Adrenal gland (tissue), 5 donors: ENCODE measurements around the gene DNAJC12.

Experiments
- POLR2A ChIP-seq, 2 donors: fragments of 450-650 bp; IDR thresholded peaks; one replicate each; pipeline ENCODE4 v1.6.1; 2017; ENCODE audit warnings: antibody characterized with exemption in 2 of 2, mild to moderate bottlenecking in 2 of 2, moderate library complexity in 1 of 2
- TF ChIP-seq, protein P1 (sequence below), 6 experiments: fragments of 450-650 bp in 4 of 6; fragments of 200-600 bp in 2 of 6; sonication (generic) in 1 of 6; IDR thresholded peaks; 1 replicate in 5 of 6; 2 replicates in 1 of 6; pipeline versions ENCODE4 v1.5.1 to v1.8.0; 2016 to 2021; ENCODE audit warnings: antibody characterized with exemption in 6 of 6, mild to moderate bottlenecking in 2 of 6, moderate library complexity in 1 of 6
- donor health status: DM: no; HTN: no; CAD: no.

DNA sequence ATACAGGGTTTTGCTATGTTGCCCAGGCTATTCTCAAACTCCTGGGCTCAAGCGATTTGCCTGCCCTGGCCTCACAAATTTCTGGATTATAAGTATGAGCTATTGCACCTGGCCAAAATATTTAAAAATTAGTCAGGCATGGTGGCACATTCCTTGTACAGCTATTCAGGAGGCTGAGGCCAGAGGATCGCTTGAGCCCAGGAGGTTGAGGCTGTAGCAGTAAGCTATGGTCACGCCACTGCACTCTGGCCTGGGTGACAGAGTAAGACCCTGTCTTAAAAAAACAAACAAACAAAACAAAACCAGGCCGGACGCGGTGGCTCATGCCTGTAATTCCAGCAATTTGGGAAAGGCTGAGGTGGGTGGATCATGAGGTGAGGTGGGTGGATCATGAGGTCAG is 32.0 kb upstream of the DNAJC12 start:
- TF ChIP-seq, protein P1, sequence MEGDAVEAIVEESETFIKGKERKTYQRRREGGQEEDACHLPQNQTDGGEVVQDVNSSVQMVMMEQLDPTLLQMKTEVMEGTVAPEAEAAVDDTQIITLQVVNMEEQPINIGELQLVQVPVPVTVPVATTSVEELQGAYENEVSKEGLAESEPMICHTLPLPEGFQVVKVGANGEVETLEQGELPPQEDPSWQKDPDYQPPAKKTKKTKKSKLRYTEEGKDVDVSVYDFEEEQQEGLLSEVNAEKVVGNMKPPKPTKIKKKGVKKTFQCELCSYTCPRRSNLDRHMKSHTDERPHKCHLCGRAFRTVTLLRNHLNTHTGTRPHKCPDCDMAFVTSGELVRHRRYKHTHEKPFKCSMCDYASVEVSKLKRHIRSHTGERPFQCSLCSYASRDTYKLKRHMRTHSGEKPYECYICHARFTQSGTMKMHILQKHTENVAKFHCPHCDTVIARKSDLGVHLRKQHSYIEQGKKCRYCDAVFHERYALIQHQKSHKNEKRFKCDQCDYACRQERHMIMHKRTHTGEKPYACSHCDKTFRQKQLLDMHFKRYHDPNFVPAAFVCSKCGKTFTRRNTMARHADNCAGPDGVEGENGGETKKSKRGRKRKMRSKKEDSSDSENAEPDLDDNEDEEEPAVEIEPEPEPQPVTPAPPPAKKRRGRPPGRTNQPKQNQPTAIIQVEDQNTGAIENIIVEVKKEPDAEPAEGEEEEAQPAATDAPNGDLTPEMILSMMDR (IDR thresholded peaks at IDR 0.05), result no peak
- no peak for TF ChIP-seq POLR2A (IDR thresholded peaks at IDR 0.05)
